SK-N-SH treated with all-trans-retinoic acid at 6 μM for 48 hours (cell line): Measurements from ENCODE around the gene TAF10.

Experiments used
- ATAC-seq: fragments of 200-7000 bp; cut with Tn5 transposase; 3 replicates; pipeline ENCODE4 v1.9.1; 2020; ENCODE audit warnings: mild to moderate bottlenecking, moderate library complexity
- BACH2 ChIP-seq: fragments of 250-450 bp; sonication (Bioruptor Pico); IDR thresholded peaks from 2 replicates; pipeline ENCODE4 v1.9.0; 2021; ENCODE audit warnings: mild to moderate bottlenecking, borderline replicate concordance
- CSDC2 ChIP-seq: fragments of 250-450 bp; sonication (Bioruptor Pico); IDR thresholded peaks from 2 replicates; pipeline ENCODE4 v1.5.0; 2020; ENCODE audit warnings: mild to moderate bottlenecking, moderate library complexity
- ESRRG ChIP-seq: fragments of 250-450 bp; sonication (Bioruptor Pico); IDR thresholded peaks from 2 replicates; pipeline ENCODE4 v1.6.1; 2021; ENCODE audit warnings: mild to moderate bottlenecking
- GLIS3 ChIP-seq: fragments of 250-450 bp; sonication (Bioruptor Pico); IDR thresholded peaks from 2 replicates; pipeline ENCODE4 v1.5.0; 2020; ENCODE audit warnings: mild to moderate bottlenecking, moderate library complexity
- ISL1 ChIP-seq: fragments of 250-450 bp; sonication (Bioruptor Pico); IDR thresholded peaks from 2 replicates; pipeline ENCODE4 v2.1.2; 2022; ENCODE audit warnings: mild to moderate bottlenecking, moderate library complexity
- OSR1 ChIP-seq: fragments of 250-450 bp; sonication (Bioruptor Pico); IDR thresholded peaks from 2 replicates; pipeline ENCODE4 v1.8.0; 2022; ENCODE audit warnings: moderate library complexity, mild to moderate bottlenecking, inconsistent platforms
- PPARA ChIP-seq: fragments of 250-450 bp; sonication (Bioruptor Pico); IDR thresholded peaks from 2 replicates; pipeline ENCODE4 v1.5.0; 2020; ENCODE audit warnings: mild to moderate bottlenecking, borderline replicate concordance
- RARB ChIP-seq: fragments of 250-450 bp; sonication (Bioruptor Pico); IDR thresholded peaks from 2 replicates; pipeline ENCODE4 v1.8.0; 2021; ENCODE audit warnings: mild to moderate bottlenecking, moderate library complexity
- TOX ChIP-seq: fragments of 250-450 bp; sonication (Bioruptor Pico); IDR thresholded peaks from 2 replicates; pipeline ENCODE4 v1.8.0; 2021; ENCODE audit warnings: mild to moderate bottlenecking, moderate library complexity, borderline replicate concordance
- ZC3H10 ChIP-seq: fragments of 250-450 bp; sonication (Bioruptor Pico); IDR thresholded peaks from 2 replicates; pipeline ENCODE4 v1.5.1; 2021; ENCODE audit warnings: mild to moderate bottlenecking, moderate library complexity
- ZFP3 ChIP-seq: fragments of 250-450 bp; sonication (Bioruptor Pico); IDR thresholded peaks from 2 replicates; pipeline ENCODE4 v1.5.0; 2020; ENCODE audit warnings: mild to moderate bottlenecking, moderate library complexity
- ZFP30 ChIP-seq: fragments of 450-650 bp; formaldehyde crosslinking; IDR thresholded peaks from 2 replicates; pipeline ENCODE4 v1.5.0; 2022; ENCODE audit warnings: mild to moderate bottlenecking, moderate library complexity
- ZNF565 ChIP-seq: fragments of 450-650 bp; formaldehyde crosslinking; conservative IDR thresholded peaks from 2 replicates; pipeline ENCODE4 v1.5.0; 2020; ENCODE audit warnings: low read depth, mild to moderate bottlenecking, moderate library complexity
- ZNF70 ChIP-seq: fragments of 450-650 bp; formaldehyde crosslinking; IDR thresholded peaks from 2 replicates; pipeline ENCODE4 v1.5.0; 2020; ENCODE audit warnings: mild to moderate bottlenecking, moderate library complexity
- ZNF8 ChIP-seq: fragments of 450-650 bp; formaldehyde crosslinking; IDR thresholded peaks from 2 replicates; pipeline ENCODE4 v1.5.0; 2020; ENCODE audit warnings: mild to moderate bottlenecking, moderate library complexity
- TF ChIP-seq, protein P1 (sequence below): fragments of 250-450 bp; sonication (Bioruptor Pico); IDR thresholded peaks from 2 replicates; pipeline ENCODE4 v1.8.0; 2020; ENCODE audit warnings: mild to moderate bottlenecking, moderate library complexity, borderline replicate concordance
- TF ChIP-seq, protein P2 (sequence below): fragments of 250-450 bp; sonication (Bioruptor Pico); IDR thresholded peaks from 2 replicates; pipeline ENCODE4 v1.5.1; 2020; ENCODE audit warnings: low read depth, mild to moderate bottlenecking, moderate library complexity
- TF ChIP-seq, protein P3 (sequence below): fragments of 250-450 bp; sonication (Bioruptor Pico); IDR thresholded peaks from 2 replicates; pipeline ENCODE4 v1.8.0; 2021; ENCODE audit warnings: low read depth, mild to moderate bottlenecking, moderate library complexity, borderline replicate concordance
- TF ChIP-seq, protein P4 (sequence below): fragments of 250-450 bp; sonication (Bioruptor Pico); IDR thresholded peaks from 2 replicates; pipeline ENCODE4 v1.5.1; 2021; ENCODE audit warnings: mild to moderate bottlenecking, moderate library complexity

TAF10 gene

DNA sequence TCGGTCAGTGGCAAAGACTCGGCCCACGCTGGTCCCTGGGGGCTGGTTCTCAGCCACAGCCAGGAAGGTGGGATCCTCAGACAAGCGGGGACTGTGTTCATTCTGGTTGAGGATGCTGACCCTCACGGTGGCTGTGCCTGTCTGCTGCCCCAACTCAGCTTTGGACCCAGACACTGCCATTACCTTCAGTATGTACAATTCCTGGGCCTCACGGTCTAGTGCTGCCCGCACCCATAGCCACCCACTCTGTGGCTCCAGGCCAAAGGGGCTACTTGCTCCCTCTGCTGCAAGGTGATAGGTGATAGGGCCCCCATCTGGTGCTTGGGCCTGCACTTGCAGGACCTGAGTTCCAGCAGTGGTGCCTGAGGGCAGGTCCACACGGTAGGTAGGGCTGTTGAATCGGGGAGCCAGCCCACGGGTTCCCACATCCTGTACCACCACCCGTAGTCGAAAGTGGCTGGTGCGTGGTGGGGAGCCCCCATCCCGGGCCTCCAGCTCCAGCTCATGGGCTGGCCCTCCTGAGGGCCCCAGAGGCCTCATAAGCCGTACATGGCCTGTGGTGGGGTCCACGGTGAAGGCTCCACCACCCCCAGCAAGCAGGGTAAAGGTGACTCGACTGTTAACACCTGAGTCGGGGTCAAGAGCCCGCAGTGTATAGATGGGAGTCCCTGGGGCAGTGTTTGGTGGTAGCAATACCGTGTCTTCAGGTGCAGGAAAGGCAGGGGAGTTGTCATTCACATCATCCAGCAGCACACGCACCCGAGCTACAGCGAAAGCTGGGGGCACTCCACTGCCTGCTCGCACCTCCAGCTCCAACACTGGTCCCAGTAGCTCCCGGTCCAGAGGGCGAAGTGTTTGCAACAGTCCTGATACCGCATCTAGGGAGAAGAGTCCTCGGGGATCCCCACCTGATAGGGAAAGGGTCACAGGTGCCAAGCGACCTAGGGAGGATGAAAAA, 20.4 kb upstream of the TAF10 start (continued):
- TF ChIP-seq, protein P1, sequence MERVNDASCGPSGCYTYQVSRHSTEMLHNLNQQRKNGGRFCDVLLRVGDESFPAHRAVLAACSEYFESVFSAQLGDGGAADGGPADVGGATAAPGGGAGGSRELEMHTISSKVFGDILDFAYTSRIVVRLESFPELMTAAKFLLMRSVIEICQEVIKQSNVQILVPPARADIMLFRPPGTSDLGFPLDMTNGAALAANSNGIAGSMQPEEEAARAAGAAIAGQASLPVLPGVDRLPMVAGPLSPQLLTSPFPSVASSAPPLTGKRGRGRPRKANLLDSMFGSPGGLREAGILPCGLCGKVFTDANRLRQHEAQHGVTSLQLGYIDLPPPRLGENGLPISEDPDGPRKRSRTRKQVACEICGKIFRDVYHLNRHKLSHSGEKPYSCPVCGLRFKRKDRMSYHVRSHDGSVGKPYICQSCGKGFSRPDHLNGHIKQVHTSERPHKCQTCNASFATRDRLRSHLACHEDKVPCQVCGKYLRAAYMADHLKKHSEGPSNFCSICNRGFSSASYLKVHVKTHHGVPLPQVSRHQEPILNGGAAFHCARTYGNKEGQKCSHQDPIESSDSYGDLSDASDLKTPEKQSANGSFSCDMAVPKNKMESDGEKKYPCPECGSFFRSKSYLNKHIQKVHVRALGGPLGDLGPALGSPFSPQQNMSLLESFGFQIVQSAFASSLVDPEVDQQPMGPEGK (CRISPR knock-in tag), result no peak

DNA sequence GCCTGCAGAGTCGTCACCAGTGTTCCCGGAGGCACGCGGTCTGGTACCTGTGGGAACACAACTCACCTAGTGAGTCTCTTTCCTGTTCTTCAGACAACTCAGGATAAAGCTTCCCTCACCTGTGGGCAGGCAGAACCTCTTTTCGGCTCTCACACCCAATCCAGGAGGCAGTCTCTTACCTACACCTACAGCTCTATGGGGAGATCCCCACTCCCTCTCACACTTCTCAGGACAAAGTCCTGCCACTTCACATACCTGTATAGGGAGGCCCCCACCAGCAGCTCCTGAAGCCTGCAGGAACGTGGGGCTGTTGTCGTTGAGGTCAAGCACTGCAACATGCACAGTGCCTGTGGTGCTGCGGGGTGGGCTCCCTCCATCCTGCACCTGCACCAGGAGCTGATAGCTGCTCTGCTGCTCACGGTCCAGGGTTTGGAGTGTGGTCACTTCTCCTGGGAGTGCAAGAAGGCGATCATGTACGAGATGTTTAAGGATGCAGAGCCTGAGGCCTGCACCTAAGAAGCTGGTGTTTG, 19.4 kb upstream of the TAF10 start:
- TF ChIP-seq ZFP3 (no peak), RARB (CRISPR knock-in tag) (no peak), GLIS3 (CRISPR knock-in tag) (no peak), ZNF565 (CRISPR knock-in tag) (no peak), ISL1 (no peak), BACH2 (CRISPR knock-in tag) (no peak)
- TF ChIP-seq, protein P1 (CRISPR knock-in tag), result no peak
- no peak for ATAC-seq

DNA sequence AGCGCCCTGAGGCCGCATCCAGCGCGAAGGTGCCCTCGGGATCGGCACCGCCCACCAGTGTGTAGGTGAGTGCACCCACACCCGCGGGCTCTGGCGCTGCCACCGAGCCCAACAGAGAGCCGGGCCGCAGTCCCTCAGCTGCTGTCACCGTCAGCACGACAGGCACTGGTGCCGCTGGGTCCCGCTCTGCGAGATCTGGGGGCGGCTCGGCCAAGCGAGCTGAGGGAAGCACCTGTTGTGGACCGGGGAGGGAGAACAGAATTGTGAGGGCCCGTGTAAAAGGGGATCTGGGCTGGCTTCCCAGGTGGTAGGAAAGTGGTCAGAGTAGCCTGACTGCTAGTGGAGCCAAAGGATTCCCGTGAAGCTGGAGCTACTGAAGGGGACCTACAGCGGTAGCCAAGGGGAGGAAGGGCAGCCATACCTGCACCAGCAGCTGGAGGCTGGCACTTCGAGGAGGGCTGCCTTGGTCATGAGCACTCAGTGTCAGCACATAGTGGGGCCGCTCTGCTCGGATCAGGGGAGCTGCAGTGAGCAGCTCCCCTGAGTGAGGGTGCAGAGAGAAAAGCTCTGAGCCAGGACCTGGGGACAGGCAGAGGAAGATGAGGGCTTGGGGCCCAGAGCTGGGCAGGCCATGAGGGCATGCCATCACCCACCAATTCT, 18.7 kb upstream of the TAF10 start:
- TF ChIP-seq ZFP30 (CRISPR knock-in tag) (no peak), ISL1 (no peak), ZNF565 (CRISPR knock-in tag) (no peak), PPARA (CRISPR knock-in tag) (no peak), ZNF8 (no peak), ESRRG (CRISPR knock-in tag) (no peak), OSR1 (CRISPR knock-in tag) (no peak), CSDC2 (CRISPR knock-in tag) (no peak), RARB (CRISPR knock-in tag) (no peak), ZNF70 (CRISPR knock-in tag) (no peak), GLIS3 (CRISPR knock-in tag) (no peak), TOX (CRISPR knock-in tag) (no peak), ZC3H10 (CRISPR knock-in tag) (no peak)
- TF ChIP-seq, protein P2, sequence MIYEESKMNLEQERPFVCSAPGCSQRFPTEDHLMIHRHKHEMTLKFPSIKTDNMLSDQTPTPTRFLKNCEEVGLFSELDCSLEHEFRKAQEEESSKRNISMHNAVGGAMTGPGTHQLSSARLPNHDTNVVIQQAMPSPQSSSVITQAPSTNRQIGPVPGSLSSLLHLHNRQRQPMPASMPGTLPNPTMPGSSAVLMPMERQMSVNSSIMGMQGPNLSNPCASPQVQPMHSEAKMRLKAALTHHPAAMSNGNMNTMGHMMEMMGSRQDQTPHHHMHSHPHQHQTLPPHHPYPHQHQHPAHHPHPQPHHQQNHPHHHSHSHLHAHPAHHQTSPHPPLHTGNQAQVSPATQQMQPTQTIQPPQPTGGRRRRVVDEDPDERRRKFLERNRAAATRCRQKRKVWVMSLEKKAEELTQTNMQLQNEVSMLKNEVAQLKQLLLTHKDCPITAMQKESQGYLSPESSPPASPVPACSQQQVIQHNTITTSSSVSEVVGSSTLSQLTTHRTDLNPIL (CRISPR knock-in tag), result no peak
- TF ChIP-seq, protein P3, sequence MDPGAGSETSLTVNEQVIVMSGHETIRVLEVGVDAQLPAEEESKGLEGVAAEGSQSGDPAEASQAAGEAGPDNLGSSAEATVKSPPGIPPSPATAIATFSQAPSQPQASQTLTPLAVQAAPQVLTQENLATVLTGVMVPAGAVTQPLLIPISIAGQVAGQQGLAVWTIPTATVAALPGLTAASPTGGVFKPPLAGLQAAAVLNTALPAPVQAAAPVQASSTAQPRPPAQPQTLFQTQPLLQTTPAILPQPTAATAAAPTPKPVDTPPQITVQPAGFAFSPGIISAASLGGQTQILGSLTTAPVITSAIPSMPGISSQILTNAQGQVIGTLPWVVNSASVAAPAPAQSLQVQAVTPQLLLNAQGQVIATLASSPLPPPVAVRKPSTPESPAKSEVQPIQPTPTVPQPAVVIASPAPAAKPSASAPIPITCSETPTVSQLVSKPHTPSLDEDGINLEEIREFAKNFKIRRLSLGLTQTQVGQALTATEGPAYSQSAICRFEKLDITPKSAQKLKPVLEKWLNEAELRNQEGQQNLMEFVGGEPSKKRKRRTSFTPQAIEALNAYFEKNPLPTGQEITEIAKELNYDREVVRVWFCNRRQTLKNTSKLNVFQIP (CRISPR knock-in tag), result no peak
- TF ChIP-seq, protein P4, sequence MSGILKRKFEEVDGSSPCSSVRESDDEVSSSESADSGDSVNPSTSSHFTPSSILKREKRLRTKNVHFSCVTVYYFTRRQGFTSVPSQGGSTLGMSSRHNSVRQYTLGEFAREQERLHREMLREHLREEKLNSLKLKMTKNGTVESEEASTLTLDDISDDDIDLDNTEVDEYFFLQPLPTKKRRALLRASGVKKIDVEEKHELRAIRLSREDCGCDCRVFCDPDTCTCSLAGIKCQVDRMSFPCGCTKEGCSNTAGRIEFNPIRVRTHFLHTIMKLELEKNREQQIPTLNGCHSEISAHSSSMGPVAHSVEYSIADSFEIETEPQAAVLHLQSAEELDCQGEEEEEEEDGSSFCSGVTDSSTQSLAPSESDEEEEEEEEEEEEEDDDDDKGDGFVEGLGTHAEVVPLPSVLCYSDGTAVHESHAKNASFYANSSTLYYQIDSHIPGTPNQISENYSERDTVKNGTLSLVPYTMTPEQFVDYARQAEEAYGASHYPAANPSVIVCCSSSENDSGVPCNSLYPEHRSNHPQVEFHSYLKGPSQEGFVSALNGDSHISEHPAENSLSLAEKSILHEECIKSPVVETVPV (CRISPR knock-in tag), result no peak
- TF ChIP-seq, protein P1 (CRISPR knock-in tag), result no peak
- TF ChIP-seq, all 23 proteins: peak for 0
- ATAC-seq, result no peak
